K562 treated with DMSO at 1 percent for 4 hours (cell line): Measurements from ENCODE around the gene TLCD4. TPM values are rescaled to one million over a fixed set of nuclear protein-coding genes. Genes with fewer than 3 reads are reported as not detected.

Experiments used
- total RNA-seq: library from RNA; unstranded; fragments of 300-600 nt; gene quantifications from 2 replicates; pipeline ENCODE4 v1.2.3, GENCODE V29; 2022; ENCODE audit not compliant: insufficient read depth

Gene TLCD4, protein sequence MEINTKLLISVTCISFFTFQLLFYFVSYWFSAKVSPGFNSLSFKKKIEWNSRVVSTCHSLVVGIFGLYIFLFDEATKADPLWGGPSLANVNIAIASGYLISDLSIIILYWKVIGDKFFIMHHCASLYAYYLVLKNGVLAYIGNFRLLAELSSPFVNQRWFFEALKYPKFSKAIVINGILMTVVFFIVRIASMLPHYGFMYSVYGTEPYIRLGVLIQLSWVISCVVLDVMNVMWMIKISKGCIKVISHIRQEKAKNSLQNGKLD
- 6.7 and 6.9 TPM in 2 replicates for total RNA-seq

DNA sequence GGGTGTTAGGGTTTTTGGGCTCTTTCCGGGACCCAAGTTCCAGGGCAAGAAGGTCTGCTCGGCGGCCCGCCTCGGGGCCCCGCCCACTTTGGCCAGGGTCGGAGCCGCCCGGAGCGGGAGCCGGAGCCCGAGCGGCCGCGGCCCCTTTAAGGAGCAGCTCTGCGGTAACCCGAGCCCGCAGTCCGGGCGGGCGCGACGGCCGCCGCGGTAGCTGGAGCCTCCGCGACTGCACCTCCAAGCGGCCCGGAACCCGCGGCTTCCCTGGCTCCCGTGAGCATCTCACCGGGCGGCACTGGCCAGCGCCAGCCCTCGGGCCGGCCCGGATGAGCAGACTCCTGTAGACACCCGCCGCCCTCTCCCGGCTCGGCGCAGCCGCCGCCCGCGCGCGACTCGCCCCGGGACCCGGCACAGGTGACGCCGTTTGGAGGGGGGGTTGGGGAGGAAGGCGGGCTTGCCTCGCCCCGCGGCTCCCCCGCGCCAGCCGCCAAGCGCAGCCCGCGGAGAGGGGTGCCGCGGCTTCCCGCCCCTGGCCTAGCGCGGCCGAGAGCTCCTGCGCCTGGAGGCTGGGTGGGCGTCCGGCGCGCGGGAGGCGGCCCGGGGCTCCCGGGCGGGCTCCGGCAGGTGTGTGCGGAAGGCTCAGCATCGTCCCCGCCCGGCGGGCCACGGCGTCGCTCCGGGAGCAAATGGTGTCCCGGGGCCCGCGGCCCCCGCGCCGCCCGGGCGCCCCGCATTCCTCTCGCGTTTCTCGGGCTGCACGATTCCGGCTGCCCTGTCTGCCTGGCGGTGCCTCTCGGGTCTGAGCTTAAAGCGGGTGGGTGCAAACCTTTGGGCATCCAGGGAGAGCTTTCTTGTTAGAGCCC is at the start of gene TLCD4:
Gene TLCD4, plus strand, starts transcription at position 149 of the 860 bp plus-strand sequence. CDS start 26,547 bp downstream, outside the sequence.

DNA sequence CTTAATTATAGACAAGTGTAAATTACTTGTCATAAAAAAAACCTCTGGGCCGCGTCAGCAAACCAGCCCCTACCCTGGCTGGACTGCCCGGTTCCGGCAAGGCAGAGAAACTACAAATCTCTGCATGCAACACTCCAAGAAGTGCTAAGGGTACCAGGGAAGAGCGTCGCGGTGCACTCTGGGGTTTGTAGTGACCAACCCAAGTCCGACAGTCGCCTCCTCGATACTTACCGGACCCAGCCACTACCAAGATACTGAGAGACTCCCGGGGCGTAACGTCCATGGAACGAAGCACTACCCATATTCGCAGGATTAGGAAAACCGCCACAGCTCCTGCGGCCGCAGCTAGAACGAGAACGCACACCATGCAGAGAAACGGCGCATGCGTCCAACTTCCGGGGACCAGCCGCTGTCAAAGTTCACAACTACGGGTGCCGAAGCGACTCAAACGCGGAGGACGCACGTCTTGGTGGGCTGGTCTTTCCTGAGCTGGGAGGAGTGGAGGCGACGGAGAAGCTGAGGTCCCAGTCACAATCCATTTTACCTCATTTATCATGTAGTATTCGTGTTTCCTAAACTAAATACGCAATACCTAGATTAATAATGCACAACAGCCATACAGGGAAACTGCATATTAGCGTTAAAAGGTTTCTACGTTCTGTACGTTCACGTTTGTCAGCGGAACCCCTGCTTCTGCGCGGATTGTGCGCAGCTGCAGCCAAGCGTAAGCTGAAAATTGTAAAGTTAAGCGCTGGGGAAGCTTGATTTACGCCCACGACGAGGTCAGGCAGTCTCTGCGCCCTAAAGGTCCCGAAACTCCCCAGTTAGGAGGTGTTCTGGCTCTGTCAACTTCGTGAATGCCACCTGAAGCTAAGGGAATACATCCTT is 44.4 kb upstream of the TLCD4 start, which contains the start of gene ALG14:
Gene ALG14, minus strand, starts transcription at position 420 of the 888 bp plus-strand sequence. Its CDS starts 53 bp downstream, at position 367.

Other genes starting within 250 kb of the TLCD4 start
- gene CNN3, start 190.2 kb upstream of the TLCD4 start, total RNA-seq, result not detected in 2 replicates
- gene ALG14, start 44.4 kb upstream of the TLCD4 start, total RNA-seq, result 0.21 TPM in 1 of 2 replicates, not detected in the other
- 7.8 and 12.2 TPM in 2 replicates for gene RWDD3, start 116.9 kb downstream of the TLCD4 start, total RNA-seq